ENCODE results near the gene IRX6. TPM values are rescaled to one million over a fixed set of nuclear protein-coding genes. Genes with fewer than 3 reads are reported as not detected.

Gene IRX6
- not detected in 2 replicates for total RNA-seq

DNA sequence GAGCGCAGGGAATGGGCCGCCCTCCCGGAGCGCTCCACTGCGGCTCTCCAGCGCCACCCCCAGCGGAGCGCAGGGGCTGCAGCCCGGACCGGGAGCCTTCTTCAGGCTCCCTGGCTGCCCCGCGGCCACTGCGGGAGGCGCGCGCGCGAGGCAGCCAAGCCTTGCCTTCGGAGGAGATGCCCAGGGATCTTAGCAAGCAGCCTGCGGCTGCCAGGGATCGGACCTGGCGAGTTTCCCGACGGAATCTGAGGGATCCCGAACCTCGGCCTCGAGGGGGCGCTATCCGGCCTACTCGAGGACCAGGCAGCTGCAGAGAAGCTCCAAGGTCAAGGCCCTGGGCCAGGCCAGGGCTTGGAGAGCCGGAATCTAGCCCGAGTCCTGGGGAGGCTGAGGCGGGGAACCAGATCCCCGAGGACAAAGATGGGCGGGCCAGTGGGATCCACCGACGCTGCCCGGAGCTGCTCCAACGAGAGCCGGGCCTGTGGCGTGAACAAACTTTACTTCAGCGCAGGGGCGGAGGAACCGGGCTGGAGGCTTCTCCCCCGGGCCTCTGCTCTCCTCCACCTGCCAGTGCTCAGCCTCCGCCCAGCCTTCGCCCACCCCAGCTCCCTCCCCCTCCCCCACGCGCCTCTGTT lies at the start of gene IRX6:
TSS of gene IRX6 (plus strand) at position 567 of the 635 bp plus-strand sequence. CDS start 889 bp downstream, outside the sequence.

Small RNAs within 50 kb of the gene (small RNA-seq; reads per million reads assigned to genes)
- gene RN7SL841P: not detected

Other genes starting within 250 kb of the IRX6 start
- gene MMP2, start 155.0 kb downstream of the IRX6 start, total RNA-seq: 355 and 531 TPM in 2 replicates
- gene LPCAT2, start 184.9 kb downstream of the IRX6 start, total RNA-seq: 5.1 and 6.6 TPM in 2 replicates
- gene CAPNS2, start 242.5 kb downstream of the IRX6 start, total RNA-seq: not detected in 2 replicates